NCI-H1436 (cell line): ENCODE measurements around the gene DMRT1.
A peak's percentile ranks its signal among the peaks of the same experiment; 100 is the strongest.
"Not testable (repeated sequence)": the region's sequence is repeated elsewhere in the genome, so short reads cannot be mapped to it uniquely, and the experiment has no call there.

Experiments used
- DNase-seq: peaks from one replicate; lab custom pipeline; 2025; lab: John Stamatoyannopoulos, UW

DMRT1 gene

GRCh38 chr9:998299-999110, 157.0 kb downstream of the DMRT1 start:
- not testable (repeated sequence) for DNase-seq

- no peak for DNase-seq
Observed at GRCh38 chr9:1001838-1002237, 160.3 kb downstream of the DMRT1 start.

- DNase-seq: no peak
Observed at GRCh38 chr9:1002678-1003077, 161.2 kb downstream of the DMRT1 start.

GRCh38 chr9:1005043-1005667, 163.7 kb downstream of the DMRT1 start:
- no peak for DNase-seq

- no peak for DNase-seq
Observed at GRCh38 chr9:1007312-1007711, 165.8 kb downstream of the DMRT1 start.

- DNase-seq: no peak
Observed at GRCh38 chr9:1008216-1008615, 166.7 kb downstream of the DMRT1 start.

GRCh38 chr9:1009101-1009707, 167.7 kb downstream of the DMRT1 start:
- peak; percentile 50 for DNase-seq

GRCh38 chr9:1013021-1013420, 171.5 kb downstream of the DMRT1 start:
- no peak for DNase-seq

- DNase-seq: no peak
Observed at GRCh38 chr9:1014225-1014624, 172.7 kb downstream of the DMRT1 start.

GRCh38 chr9:1014640-1015039, 173.1 kb downstream of the DMRT1 start:
- no peak for DNase-seq

GRCh38 chr9:1018121-1018520, 176.6 kb downstream of the DMRT1 start:
- no peak for DNase-seq
